PC-3 (cell line): ENCODE data around the gene FN3K. TPM values are rescaled to one million over a fixed set of nuclear protein-coding genes. Genes with fewer than 3 reads are reported as not detected.

ENCODE experiments used
- ATAC-seq: fragments of 200-7000 bp; cut with Tn5 transposase; 2 replicates; pipeline ENCODE4 v1.9.1; 2020; ENCODE audit warnings: mild to moderate bottlenecking, moderate library complexity
- BruUV-seq: library from RNA; stranded (reverse); fragments of 400-500 nt; replicated peaks from 2 replicates; lab custom pipeline; 2021; lab: Mats Ljungman, UMichigan
- CTCF ChIA-PET: fragments of 300-600 bp; sonication (Branson Sonifier 250); formaldehyde crosslinking; loops from one replicate; lab custom pipeline; 2022; ENCODE audit warnings: antibody characterized with exemption; lab: Charles Lee
- POLR2A ChIA-PET: fragments of 300-600 bp; sonication (Branson Sonifier 250); formaldehyde crosslinking; loops from one replicate; lab custom pipeline; 2022; ENCODE audit warnings: antibody characterized with exemption; ENCODE audit not compliant: unreplicated experiment; lab: Charles Lee
- DNase-seq: peaks from one replicate; pipeline ENCODE4 v3.0.0-alpha.2; 2015
- H2AFZ ChIP-seq: fragments of 300-600 bp; sonication (generic); 2 replicates; pipeline ENCODE4 v1.6.0; 2016; ENCODE audit warnings: antibody characterized with exemption, low read length
- H3F3A ChIP-seq: fragments of 300-600 bp; sonication (generic); one replicate; pipeline ENCODE4 v1.6.0; 2017; ENCODE audit warnings: antibody characterized with exemption, low read length, control low read depth, mild to moderate bottlenecking; ENCODE audit not compliant: unreplicated experiment
- H3K27ac ChIP-seq: fragments of 300-600 bp; sonication (generic); 2 replicates; pipeline ENCODE4 v1.5.1; 2016; ENCODE audit warnings: mild to moderate bottlenecking, low read length
- H3K27me3 ChIP-seq: fragments of 300-600 bp; sonication (generic); 2 replicates; pipeline ENCODE4 v1.6.1; 2016; ENCODE audit warnings: low read length, mixed read lengths
- H3K36me3 ChIP-seq: fragments of 300-600 bp; sonication (generic); 2 replicates; pipeline ENCODE4 v1.6.1; 2016; ENCODE audit warnings: low read depth, mixed run types, low read length, mixed read lengths
- H3K4me1 ChIP-seq: fragments of 300-600 bp; sonication (generic); 2 replicates; pipeline ENCODE4 v1.5.1; 2016; ENCODE audit warnings: low read length; ENCODE audit not compliant: insufficient read depth
- H3K4me2 ChIP-seq: fragments of 300-600 bp; sonication (generic); 2 replicates; pipeline ENCODE4 v1.6.0; 2016; ENCODE audit warnings: low read length
- H3K4me3 ChIP-seq: fragments of 300-600 bp; sonication (generic); 2 replicates; pipeline ENCODE4 v1.5.1; 2016; ENCODE audit warnings: mild to moderate bottlenecking, low read length, mixed read lengths
- H3K79me2 ChIP-seq: fragments of 300-600 bp; sonication (generic); 2 replicates; pipeline ENCODE4 v1.6.1; 2017; ENCODE audit warnings: low read length, mixed read lengths
- H3K9ac ChIP-seq: fragments of 300-600 bp; sonication (generic); 2 replicates; pipeline ENCODE4 v1.6.0; 2016; ENCODE audit warnings: mild to moderate bottlenecking, low read length
- H3K9me2 ChIP-seq: fragments of 300-600 bp; sonication (generic); replicated peaks from 2 replicates; pipeline ENCODE4 v1.6.1; 2016; ENCODE audit warnings: mixed run types, low read length, mixed read lengths
- H3K9me3 ChIP-seq: fragments of 300-600 bp; sonication (generic); 2 replicates; pipeline ENCODE4 v1.6.1; 2016; ENCODE audit warnings: low read length, mixed read lengths
- H4K20me1 ChIP-seq: fragments of 300-600 bp; sonication (generic); 2 replicates; pipeline ENCODE4 v1.6.1; 2016; ENCODE audit warnings: low read length, mixed read lengths
- CTCF ChIP-seq: fragments of 300-600 bp; sonication (generic); conservative IDR thresholded peaks from 2 replicates; pipeline ENCODE4 v1.5.1; 2017; ENCODE audit warnings: antibody characterized with exemption, low read depth, mild to moderate bottlenecking, low read length
- EZH2 ChIP-seq: fragments of 300-600 bp; sonication (generic); IDR thresholded peaks from one replicate; pipeline ENCODE4 v1.6.1; 2017; ENCODE audit warnings: antibody characterized with exemption, mild to moderate bottlenecking, low read length; ENCODE audit not compliant: unreplicated experiment
- EZH2phosphoT487 ChIP-seq: fragments of 300-600 bp; sonication (generic); IDR thresholded peaks from 2 replicates; pipeline ENCODE4 v1.6.1; 2018; ENCODE audit warnings: mild to moderate bottlenecking, antibody characterized with exemption, low read length, borderline replicate concordance
- intact Hi-C: fragments of 100-400 bp; cut with micrococcal nuclease; formaldehyde crosslinking; loops from 2 replicates; pipeline ENCODE4 v1.9.0; 2023
- total RNA-seq: library from RNA; depleted of rRNA; stranded (reverse); fragments of >200 nt; gene quantifications from 2 replicates; pipeline ENCODE4 v1.2.3, GENCODE V29; 2014

FN3K gene
- total RNA-seq, 1 experiment from 2014 or later: 8.4 TPM

GRCh38 chr17:82709024-82709675, 26.3 kb upstream of the FN3K start:
- intact Hi-C loops: no loop called here
- H3K4me2 ChIP-seq: no peak overlapping the region
- no peaks in the 10 kb centered on the region for H3K36me3 ChIP-seq
- H3K27ac ChIP-seq: no peak overlapping the region
- no peak overlapping the region for H3K4me3 ChIP-seq
- H2AFZ ChIP-seq: no peak overlapping the region
- POLR2A ChIA-PET: no interaction called here
- no peaks in the 10 kb centered on the region for H3K4me1 ChIP-seq
- no peaks in the 10 kb centered on the region for H3K27me3 ChIP-seq
- no peaks in the 10 kb centered on the region for H3K9me2 ChIP-seq
- TF ChIP-seq EZH2 (no peak), CTCF (no peak), EZH2phosphoT487 (no peak)
- BruUV-seq: no TSS peak
- no peaks in the 10 kb centered on the region for H3K79me2 ChIP-seq
- DNase-seq (no peak), ATAC-seq (no peak)
- no peak overlapping the region for H3K9ac ChIP-seq
- H3F3A ChIP-seq: no peaks in the 10 kb centered on the region
- CTCF ChIA-PET: no interaction called here
- H4K20me1 ChIP-seq: no peaks in the 10 kb centered on the region
- H3K9me3 ChIP-seq: no peaks in the 10 kb centered on the region

- no peaks in the 10 kb centered on the region for H3K9me3 ChIP-seq
- no peaks in the 10 kb centered on the region for H3K9me2 ChIP-seq
- intact Hi-C loops: no loop called here
- H3K4me2 ChIP-seq: no peak overlapping the region
- H3K9ac ChIP-seq: no peak overlapping the region
- ATAC-seq: no peak; the same call in 1 of the 2 replicates
- H3K4me3 ChIP-seq: no peak overlapping the region
- CTCF ChIA-PET: no interaction called here
- POLR2A ChIA-PET: no interaction called here
- no peaks in the 10 kb centered on the region for H4K20me1 ChIP-seq
- no peaks in the 10 kb centered on the region for H3K79me2 ChIP-seq
- no peak for TF ChIP-seq EZH2
- TF ChIP-seq EZH2phosphoT487: no peak
- TF ChIP-seq CTCF: no peak
- no peak overlapping the region for H3K27ac ChIP-seq
- no peaks in the 10 kb centered on the region for H3K27me3 ChIP-seq
- no peaks in the 10 kb centered on the region for H3K36me3 ChIP-seq
- BruUV-seq: no TSS peak
- no peak for DNase-seq
- H3K4me1 ChIP-seq: no peaks in the 10 kb centered on the region
- no peak overlapping the region for H2AFZ ChIP-seq
- H3F3A ChIP-seq: no peaks in the 10 kb centered on the region
These were observed 25.5 kb upstream of the FN3K start for GRCh38 chr17:82709676-82710498.
